ENCODE data around the gene PRKG1. TPM values are rescaled to one million over a fixed set of nuclear protein-coding genes. Genes with fewer than 3 reads are reported as not detected.

Gene PRKG1
- polyA plus RNA-seq, 3 donors: not detected

DNA sequence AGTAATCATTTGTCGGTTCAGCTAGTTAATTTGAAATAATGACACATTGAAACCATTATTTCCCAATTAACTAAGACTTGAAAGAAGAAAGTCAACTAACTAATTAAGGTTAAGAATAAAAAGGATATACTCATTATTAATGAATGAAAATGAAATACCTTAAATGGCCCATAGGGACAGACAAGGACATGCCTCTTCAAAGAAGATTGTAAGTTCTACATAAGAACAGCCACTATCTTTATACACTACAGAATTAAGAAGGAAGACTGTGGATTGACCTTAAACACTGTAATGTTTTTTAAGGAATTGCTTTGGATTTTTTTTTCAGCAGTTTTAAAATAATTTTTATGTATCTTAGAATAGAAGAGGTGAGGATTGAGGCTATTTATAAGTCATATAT lies 564.5 kb downstream of the PRKG1 start:
- Mint-ChIP-seq H3K36me3 (no peaks in the 10 kb centered on the region), H3K27me3 (ENCODE audit: low read depth in 3 of 3) (no peaks in the 10 kb centered on the region), H3K9me3 (peaks cover 0 to 4% (median 0%) of the 10 kb centered on the region in 7 donors), H3K27ac (no peak overlapping the region), H3K4me1 (no peaks in the 10 kb centered on the region), H3K4me3 (no peak overlapping the region)
- H3K27me3 ChIP-seq (ENCODE audit: control insufficient read depth in 2 of 2, insufficient read depth in 2 of 2, low read length in 2 of 2): no peaks in the 10 kb centered on the region
- no peak overlapping the region for H2AFZ ChIP-seq (ENCODE audit: insufficient read depth, low read depth, low read length, poor library complexity, severe bottlenecking)
- no CpG with 5 or more reads among the region's 1 CpG for WGBS (ENCODE audit: insufficient coverage)
- no peak overlapping the region for H3K4me3 ChIP-seq (replicated peaks in 1 of 3; ENCODE audit: low read depth in 2 of 3, low read length in 3 of 3)
- no peak overlapping the region for H3K27ac ChIP-seq (ENCODE audit: low read depth in 1 of 2, low read length in 2 of 2)
- intact Hi-C loops (cut with micrococcal nuclease): no loop called here
- no peak for DNase-seq
- no peaks in the 10 kb centered on the region for H3K79me2 ChIP-seq (ENCODE audit: insufficient read depth, low read length)
- TF ChIP-seq, protein P1, sequence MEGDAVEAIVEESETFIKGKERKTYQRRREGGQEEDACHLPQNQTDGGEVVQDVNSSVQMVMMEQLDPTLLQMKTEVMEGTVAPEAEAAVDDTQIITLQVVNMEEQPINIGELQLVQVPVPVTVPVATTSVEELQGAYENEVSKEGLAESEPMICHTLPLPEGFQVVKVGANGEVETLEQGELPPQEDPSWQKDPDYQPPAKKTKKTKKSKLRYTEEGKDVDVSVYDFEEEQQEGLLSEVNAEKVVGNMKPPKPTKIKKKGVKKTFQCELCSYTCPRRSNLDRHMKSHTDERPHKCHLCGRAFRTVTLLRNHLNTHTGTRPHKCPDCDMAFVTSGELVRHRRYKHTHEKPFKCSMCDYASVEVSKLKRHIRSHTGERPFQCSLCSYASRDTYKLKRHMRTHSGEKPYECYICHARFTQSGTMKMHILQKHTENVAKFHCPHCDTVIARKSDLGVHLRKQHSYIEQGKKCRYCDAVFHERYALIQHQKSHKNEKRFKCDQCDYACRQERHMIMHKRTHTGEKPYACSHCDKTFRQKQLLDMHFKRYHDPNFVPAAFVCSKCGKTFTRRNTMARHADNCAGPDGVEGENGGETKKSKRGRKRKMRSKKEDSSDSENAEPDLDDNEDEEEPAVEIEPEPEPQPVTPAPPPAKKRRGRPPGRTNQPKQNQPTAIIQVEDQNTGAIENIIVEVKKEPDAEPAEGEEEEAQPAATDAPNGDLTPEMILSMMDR (IDR thresholded peaks at IDR 0.05): no peak
- H3K9ac ChIP-seq (ENCODE audit: insufficient read depth, low read length, poor library complexity, severe bottlenecking): no peak overlapping the region
- no peaks in the 10 kb centered on the region for H3K9me3 ChIP-seq (replicated peaks in 1 of 2; ENCODE audit: control insufficient read depth in 1 of 2, insufficient read depth in 1 of 2, low read length in 2 of 2)
- no peaks in the 10 kb centered on the region for H3K4me1 ChIP-seq (ENCODE audit: control insufficient read depth in 1 of 2, insufficient read depth in 2 of 2, low read length in 2 of 2)
- H4K20me1 ChIP-seq (ENCODE audit: insufficient read depth, low read length): no peaks in the 10 kb centered on the region
- H3K36me3 ChIP-seq (replicated peaks in 1 of 2; ENCODE audit: control insufficient read depth in 1 of 2, insufficient read depth in 2 of 2, low read length in 2 of 2): no peaks in the 10 kb centered on the region
- no peak overlapping the region for H3K4me2 ChIP-seq (replicated peaks; ENCODE audit: extremely low read depth, low read length, poor library complexity, severe bottlenecking)

DNA sequence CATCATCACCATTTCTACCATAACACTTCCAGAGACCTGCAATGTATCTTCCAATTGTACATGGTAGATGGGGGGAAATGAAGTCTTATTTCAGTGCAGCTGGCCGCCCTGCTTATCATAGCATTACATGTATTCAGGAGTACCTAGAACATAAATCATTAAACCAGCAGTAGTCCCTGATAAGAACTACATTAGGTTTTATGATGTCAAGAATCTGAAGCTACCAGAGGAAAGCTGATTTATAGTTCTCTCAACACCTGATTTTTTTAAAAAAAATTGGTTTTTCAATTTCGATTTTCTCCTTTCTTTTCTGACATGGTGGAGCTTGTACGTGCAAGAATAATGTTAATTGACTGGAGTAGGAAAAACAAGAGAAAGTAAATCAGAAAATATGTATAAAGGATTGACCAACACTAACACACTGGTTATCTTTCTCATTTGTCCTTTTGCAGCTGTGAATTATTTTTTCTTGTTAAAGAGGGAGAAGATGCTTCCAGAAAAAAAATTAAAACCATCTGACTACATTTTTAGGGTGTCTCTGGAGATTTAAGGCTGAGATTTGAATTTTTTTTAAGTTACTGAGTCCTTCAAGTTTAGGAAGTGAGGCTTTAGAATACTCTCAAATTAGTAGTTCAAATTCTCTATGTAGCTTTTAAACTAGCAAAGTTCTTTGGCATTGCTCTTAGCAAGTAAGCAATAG lies 566.0 kb downstream of the PRKG1 start:
- Histone ChIP-seq H3K27me3 (ENCODE audit: control insufficient read depth in 2 of 2, insufficient read depth in 2 of 2, low read length in 2 of 2) (no peaks in the 10 kb centered on the region), H3K27ac (ENCODE audit: low read depth in 1 of 2, low read length in 2 of 2) (no peak overlapping the region), H3K4me1 (ENCODE audit: control insufficient read depth in 1 of 2, insufficient read depth in 2 of 2, low read length in 2 of 2) (no peaks in the 10 kb centered on the region), H4K20me1 (ENCODE audit: insufficient read depth, low read length) (no peaks in the 10 kb centered on the region), H3K79me2 (ENCODE audit: insufficient read depth, low read length) (no peaks in the 10 kb centered on the region), H3K4me2 (replicated peaks; ENCODE audit: extremely low read depth, low read length, poor library complexity, severe bottlenecking) (no peak overlapping the region), H3K36me3 (replicated peaks in 1 of 2; ENCODE audit: control insufficient read depth in 1 of 2, insufficient read depth in 2 of 2, low read length in 2 of 2) (no peaks in the 10 kb centered on the region), H3K9me3 (replicated peaks in 1 of 2; ENCODE audit: control insufficient read depth in 1 of 2, insufficient read depth in 1 of 2, low read length in 2 of 2) (no peaks in the 10 kb centered on the region), H3K9ac (ENCODE audit: insufficient read depth, low read length, poor library complexity, severe bottlenecking) (no peak overlapping the region), H3K4me3 (replicated peaks in 1 of 3; ENCODE audit: low read depth in 2 of 3, low read length in 3 of 3) (no peak overlapping the region), H2AFZ (ENCODE audit: insufficient read depth, low read depth, low read length, poor library complexity, severe bottlenecking) (no peak overlapping the region)
- H3K4me3 Mint-ChIP-seq: no peak overlapping the region
- no peaks in the 10 kb centered on the region for H3K4me1 Mint-ChIP-seq
- TF ChIP-seq, protein P1 (IDR thresholded peaks at IDR 0.05): no peak
- DNase-seq: no peak
- intact Hi-C loops (cut with micrococcal nuclease): no loop called here
- H3K36me3 Mint-ChIP-seq: no peaks in the 10 kb centered on the region
- peaks cover 0 to 4% (median 0%) of the 10 kb centered on the region in 7 donors for H3K9me3 Mint-ChIP-seq
- H3K27ac Mint-ChIP-seq: no peak overlapping the region
- WGBS (ENCODE audit: insufficient coverage): 60% methylated on average over 1 of the region's 3 CpGs
- H3K27me3 Mint-ChIP-seq (ENCODE audit: low read depth in 3 of 3): no peaks in the 10 kb centered on the region
